Sigmoid colon (tissue), 7 donors: Measurements from ENCODE around the gene PHLPP1. TPM values are rescaled to one million over a fixed set of nuclear protein-coding genes. Genes with fewer than 3 reads are reported as not detected.
A peak's percentile ranks its signal among the peaks of the same experiment; 100 is the strongest.

ENCODE experiments used
- DNase-seq: peaks from one replicate; pipeline ENCODE4 v3.0.0-alpha.2; 2019
- H3K27ac ChIP-seq, 4 donors: fragments of 200-600 bp; sonication (generic); one replicate each; pipeline ENCODE4 v1.5.1; 2016 to 2019; ENCODE audit warnings: mild to moderate bottlenecking in 1 of 4
- H3K27me3 ChIP-seq, 3 donors: fragments of 200-600 bp; sonication (generic); one replicate each; pipeline ENCODE4 v1.5.1; 2019; ENCODE audit warnings: mild to moderate bottlenecking in 1 of 3
- H3K36me3 ChIP-seq, 4 donors: fragments of 200-600 bp; sonication (generic); one replicate each; pipeline ENCODE4 v1.5.1; 2016 to 2019
- H3K4me1 ChIP-seq, 4 donors: fragments of 200-600 bp; sonication (generic); one replicate each; pipeline ENCODE4 v1.5.1; 2017 to 2019
- H3K4me3 ChIP-seq, 4 donors: fragments of 200-600 bp; sonication (generic); one replicate each; pipeline ENCODE4 v1.5.1; 2017 to 2019; ENCODE audit warnings: mild to moderate bottlenecking in 2 of 4, moderate library complexity in 1 of 4
- H3K9me3 ChIP-seq, 4 donors: fragments of 200-600 bp in 3 of 4; sonication (generic) in 3 of 4; one replicate each; pipeline versions ENCODE4 v1.5.1 to v1.6.1; 2013 to 2019
- EP300 ChIP-seq, 4 donors: sonication (generic); formaldehyde crosslinking; IDR thresholded peaks; one replicate each; pipeline ENCODE4 v1.6.1; 2017; ENCODE audit warnings: antibody characterized with exemption in 4 of 4
- POLR2A ChIP-seq, 2 donors: fragments of 450-650 bp; IDR thresholded peaks; one replicate each; pipeline ENCODE4 v1.6.1; 2016; ENCODE audit warnings: antibody characterized with exemption in 2 of 2, mild to moderate bottlenecking in 2 of 2, moderate library complexity in 2 of 2
- POLR2AphosphoS5 ChIP-seq, 4 donors: sonication (generic); formaldehyde crosslinking; IDR thresholded peaks; one replicate each; pipeline ENCODE4 v1.6.1; 2017; ENCODE audit warnings: antibody characterized with exemption in 4 of 4
- WGBS, 2 donors: extraction: QIAGEN DNeasy Blood & Tissue Kit; methylation state at CpG; one replicate each; pipeline ENCODE4 v1.1.7; 2013; 5-methylcytosine and 5-hydroxymethylcytosine counted together
- intact Hi-C: fragments of 100-400 bp; cut with DNase I; formaldehyde crosslinking; loops from one replicate; pipeline ENCODE4 v1.15.1; 2023
- polyA plus RNA-seq, 3 donors: library from polyadenylated mRNA; stranded (reverse); fragments of 200-250 nt; gene quantifications; one replicate each; pipeline ENCODE4 v1.2.3, GENCODE V29; 2013
- total RNA-seq, 4 donors: library from RNA; depleted of rRNA; stranded (reverse); fragments of >200 nt; gene quantifications; one replicate each; pipeline ENCODE4 v1.1.0, GENCODE V29; 2016
- TF ChIP-seq, protein P1 (sequence below), 4 experiments: fragments of 450-650 bp in 3 of 4; fragments of 200-600 bp in 1 of 4; IDR thresholded peaks; one replicate each; pipeline ENCODE4 v1.5.1; 2016 to 2019; ENCODE audit warnings: antibody characterized with exemption in 4 of 4, mild to moderate bottlenecking in 3 of 4, moderate library complexity in 2 of 4
- donor health status: healthy with polysubstance abuse.
- donor health status: Bipolar disorder and iron deficiency.
- donor health status: healthy.

The PHLPP1 gene
- total and polyA plus RNA-seq, 7 donors = 4.2 to 18.6 (median 7.1) TPM

DNA sequence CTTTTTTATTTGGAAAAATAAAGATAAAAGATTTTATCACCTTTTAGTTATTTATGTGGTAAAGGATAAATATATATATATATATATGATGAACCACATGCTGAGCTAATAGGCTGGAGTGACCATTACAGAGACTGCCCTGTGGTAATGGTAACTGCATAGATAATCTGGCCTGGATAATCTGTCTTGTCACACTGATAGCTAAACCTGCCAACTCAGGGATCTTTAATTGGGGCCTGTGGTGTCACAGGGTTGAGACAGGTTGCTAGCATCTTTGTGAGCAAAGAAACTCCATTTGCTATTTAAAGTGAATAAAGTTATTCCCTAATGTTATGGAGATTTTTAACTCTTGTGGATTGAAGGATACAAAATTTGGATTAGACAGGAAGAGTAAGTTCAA lies 203.0 kb downstream of the PHLPP1 start:
- H3K4me3 ChIP-seq = no peak overlapping the region
- no peaks in the 10 kb centered on the region for H3K27me3 ChIP-seq
- H3K36me3 ChIP-seq = peaks cover 0 to 10% (median 2%) of the 10 kb centered on the region in 4 donors
- no peak for DNase-seq
- intact Hi-C loops = no loop called here
- H3K4me1 ChIP-seq = peaks cover 0 to 14% (median 12%) of the 10 kb centered on the region in 4 donors
- no peak for TF ChIP-seq POLR2A (IDR thresholded peaks at IDR 0.05)
- TF ChIP-seq POLR2AphosphoS5 (IDR thresholded peaks at IDR 0.05) = no peak
- TF ChIP-seq, protein P1, sequence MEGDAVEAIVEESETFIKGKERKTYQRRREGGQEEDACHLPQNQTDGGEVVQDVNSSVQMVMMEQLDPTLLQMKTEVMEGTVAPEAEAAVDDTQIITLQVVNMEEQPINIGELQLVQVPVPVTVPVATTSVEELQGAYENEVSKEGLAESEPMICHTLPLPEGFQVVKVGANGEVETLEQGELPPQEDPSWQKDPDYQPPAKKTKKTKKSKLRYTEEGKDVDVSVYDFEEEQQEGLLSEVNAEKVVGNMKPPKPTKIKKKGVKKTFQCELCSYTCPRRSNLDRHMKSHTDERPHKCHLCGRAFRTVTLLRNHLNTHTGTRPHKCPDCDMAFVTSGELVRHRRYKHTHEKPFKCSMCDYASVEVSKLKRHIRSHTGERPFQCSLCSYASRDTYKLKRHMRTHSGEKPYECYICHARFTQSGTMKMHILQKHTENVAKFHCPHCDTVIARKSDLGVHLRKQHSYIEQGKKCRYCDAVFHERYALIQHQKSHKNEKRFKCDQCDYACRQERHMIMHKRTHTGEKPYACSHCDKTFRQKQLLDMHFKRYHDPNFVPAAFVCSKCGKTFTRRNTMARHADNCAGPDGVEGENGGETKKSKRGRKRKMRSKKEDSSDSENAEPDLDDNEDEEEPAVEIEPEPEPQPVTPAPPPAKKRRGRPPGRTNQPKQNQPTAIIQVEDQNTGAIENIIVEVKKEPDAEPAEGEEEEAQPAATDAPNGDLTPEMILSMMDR (IDR thresholded peaks at IDR 0.05) = no peak
- TF ChIP-seq EP300 (IDR thresholded peaks at IDR 0.05) = no peak
- no peak overlapping the region for H3K27ac ChIP-seq
- no peaks in the 10 kb centered on the region for H3K9me3 ChIP-seq

DNA sequence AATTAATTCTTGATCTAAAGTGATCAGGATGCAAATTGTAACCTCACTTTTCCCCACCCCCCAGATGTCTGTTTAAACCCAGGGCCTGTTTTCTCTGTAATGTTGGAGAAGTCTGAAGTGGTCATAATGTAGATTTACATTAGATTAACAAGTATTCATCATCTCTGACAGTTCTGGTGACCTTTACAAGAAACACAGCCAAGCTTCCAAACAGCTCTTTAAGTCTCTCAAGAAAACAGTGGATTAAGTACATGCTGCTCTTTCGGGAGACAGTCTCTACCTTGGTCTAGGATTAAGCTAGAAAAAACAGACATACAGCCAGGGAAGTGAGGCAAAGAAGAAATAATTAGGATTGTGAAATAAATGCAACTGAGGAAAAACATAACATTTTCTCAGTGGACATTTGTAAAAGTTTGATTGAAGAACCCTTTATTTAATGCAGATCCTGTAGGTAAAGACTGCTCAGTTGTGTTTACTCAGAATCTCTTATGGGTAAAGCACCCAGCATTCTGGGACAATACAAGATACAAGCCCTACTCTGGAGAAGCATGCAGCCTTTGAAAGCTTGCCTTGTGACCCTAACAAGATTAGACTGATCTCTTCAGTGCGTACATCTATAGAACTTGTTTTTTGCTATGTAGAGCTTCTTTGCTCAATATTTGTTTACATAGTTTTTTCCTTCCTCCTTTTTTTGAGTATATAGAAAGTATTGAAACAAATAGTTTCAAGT lies 203.9 kb downstream of the PHLPP1 start:
- Histone ChIP-seq H3K36me3 (peaks cover 0 to 10% (median 2%) of the 10 kb centered on the region in 4 donors), H3K4me1 (peaks cover 0 to 14% (median 12%) of the 10 kb centered on the region in 4 donors), H3K4me3 (no peak overlapping the region), H3K27me3 (no peaks in the 10 kb centered on the region), H3K9me3 (no peaks in the 10 kb centered on the region), H3K27ac (peak overlapping the region in 2 of 4 donors; percentile 1 to 44)
- DNase-seq = no peak
- intact Hi-C loops = no loop called here
- TF ChIP-seq, protein P1 (IDR thresholded peaks at IDR 0.05) = no peak
- TF ChIP-seq POLR2AphosphoS5 (IDR thresholded peaks at IDR 0.05) = peak in 1 of 4 donors; percentile 18
- 68 to 70% methylated on average over 2 of the region's 2 CpGs for WGBS, 2 donors

DNA sequence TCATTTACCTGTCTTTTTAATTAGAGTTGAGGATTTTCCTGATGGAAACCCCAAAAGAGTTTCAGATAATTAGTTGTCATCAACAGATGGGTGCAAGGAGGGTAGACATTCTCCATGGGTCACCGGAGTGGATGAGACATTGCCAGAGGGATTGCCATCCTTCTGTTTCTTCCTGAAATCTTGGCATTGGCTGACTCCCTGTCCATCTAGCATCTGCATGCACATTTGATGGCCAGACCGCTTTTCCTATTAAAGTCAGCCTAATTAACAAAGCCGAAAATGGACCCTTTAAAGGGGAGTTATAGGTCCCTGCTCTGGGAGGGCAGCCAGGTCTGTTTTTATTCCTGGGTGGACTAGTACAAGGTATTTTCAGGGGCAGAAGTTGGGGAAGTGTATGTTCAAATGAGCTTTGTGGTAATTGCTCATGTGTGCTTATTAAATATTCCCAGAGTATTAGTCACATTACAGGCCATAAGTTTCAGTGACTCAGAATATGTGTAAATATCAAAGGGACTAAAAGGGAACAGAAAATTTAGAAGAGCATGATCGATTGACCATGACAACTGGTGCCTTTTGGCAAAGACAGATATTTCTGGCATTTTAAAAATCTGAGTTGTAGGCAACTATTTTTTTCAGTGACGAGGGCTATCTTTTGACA lies 209.8 kb downstream of the PHLPP1 start:
- Histone ChIP-seq H3K27ac (no peak overlapping the region), H3K27me3 (no peaks in the 10 kb centered on the region), H3K4me3 (no peak overlapping the region), H3K36me3 (peaks cover 0 to 8% (median 2%) of the 10 kb centered on the region in 4 donors), H3K9me3 (no peaks in the 10 kb centered on the region), H3K4me1 (no peaks in the 10 kb centered on the region)
- TF ChIP-seq, protein P1 (IDR thresholded peaks at IDR 0.05) = no peak
- TF ChIP-seq POLR2AphosphoS5 (IDR thresholded peaks at IDR 0.05) (no peak), POLR2A (IDR thresholded peaks at IDR 0.05) (no peak), EP300 (IDR thresholded peaks at IDR 0.05) (no peak)
- no peak for DNase-seq
- intact Hi-C loops = no loop called here
- WGBS, 2 donors = 90 to 95% methylated on average over 5 of the region's 5 CpGs

DNA sequence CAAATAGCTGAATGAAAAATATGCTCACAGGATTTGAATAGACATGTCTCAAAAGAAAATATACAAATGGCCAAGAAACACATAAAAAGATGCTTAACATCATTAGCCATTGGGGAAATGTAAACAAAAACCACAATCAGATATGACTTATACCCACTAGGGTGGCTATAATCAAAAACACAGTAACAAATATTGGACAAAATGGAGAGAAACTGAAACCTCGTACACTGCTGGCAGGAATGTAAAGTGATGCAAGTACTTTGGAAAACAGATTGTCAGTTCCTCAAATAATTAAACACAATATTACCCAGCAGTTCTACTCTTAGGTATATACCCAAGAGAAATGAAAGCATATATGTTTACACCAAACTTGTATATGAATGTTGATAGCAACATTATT lies 213.0 kb downstream of the PHLPP1 start:
- DNase-seq = no peak
- no peaks in the 10 kb centered on the region for H3K4me1 ChIP-seq
- no peaks in the 10 kb centered on the region for H3K36me3 ChIP-seq
- H3K27ac ChIP-seq = no peak overlapping the region
- H3K27me3 ChIP-seq = no peaks in the 10 kb centered on the region
- WGBS, 2 donors = 82 to 96% methylated on average over 1 of the region's 1 CpG
- no peak overlapping the region for H3K4me3 ChIP-seq
- H3K9me3 ChIP-seq = no peaks in the 10 kb centered on the region
- TF ChIP-seq, protein P1 (IDR thresholded peaks at IDR 0.05) = no peak
- TF ChIP-seq POLR2A (IDR thresholded peaks at IDR 0.05) (no peak), EP300 (IDR thresholded peaks at IDR 0.05) (no peak), POLR2AphosphoS5 (IDR thresholded peaks at IDR 0.05) (no peak)
- intact Hi-C loops = no loop called here
